Endometrial microvascular endothelial cells (primary cell): Measurements from ENCODE around the gene KIFC1. TPM values are rescaled to one million over a fixed set of nuclear protein-coding genes. Genes with fewer than 3 reads are reported as not detected.

Experiments used
- in situ Hi-C: cut with HindIII; loops from 2 replicates; pipeline ENCODE4 v1.10.0; 2017; ENCODE audit warnings: low sequenced_read_pairs, low pct_unique_long_range_greater_than_20kb; ENCODE audit errors: inconsistent ontology term
- total RNA-seq: library from RNA; depleted of rRNA; stranded (reverse); fragments of >200 nt; gene quantifications from one replicate; pipeline ENCODE4 v1.2.3, GENCODE V29; 2015; ENCODE audit errors: inconsistent ontology term

The KIFC1 gene
- total RNA-seq, 1 donor from 2014 or later = 55.4 TPM

DNA sequence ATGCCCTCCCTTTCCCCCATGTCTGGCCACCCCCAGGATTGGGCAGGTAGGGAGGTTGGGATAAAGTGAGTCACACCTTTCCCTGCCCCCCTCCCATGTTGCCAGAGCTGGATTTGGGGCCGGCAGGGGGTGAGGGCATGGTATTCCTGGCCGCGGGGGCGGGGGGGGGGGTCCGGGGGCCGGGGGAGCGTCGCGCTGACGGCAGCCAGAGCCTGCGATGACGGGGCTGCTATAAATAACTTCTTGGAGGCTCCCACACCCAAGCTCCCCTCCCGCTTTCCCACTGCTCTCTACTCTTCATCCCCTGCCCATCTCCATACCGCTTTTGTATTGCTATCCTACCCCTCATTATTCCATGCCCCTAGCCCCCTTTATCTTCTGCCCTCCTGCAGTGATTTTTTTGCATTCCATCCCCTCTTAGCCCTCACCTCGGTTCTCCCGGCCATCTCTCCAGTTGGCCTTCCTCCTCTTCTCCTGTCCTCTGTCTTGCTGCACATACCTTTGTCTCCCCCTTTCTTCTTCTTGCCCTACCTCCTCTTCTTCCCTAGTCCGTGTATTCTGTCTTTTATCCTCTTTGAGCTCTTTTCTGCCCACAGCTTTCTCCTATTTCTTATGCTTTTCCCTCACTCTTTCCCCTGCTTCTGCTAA lies 42.0 kb downstream of the KIFC1 start:
- in situ Hi-C loops = no loop called here

- in situ Hi-C loops = no loop called here
These were observed 43.3 kb downstream of the KIFC1 start for GRCh38 chr6:33434961-33435360.

DNA sequence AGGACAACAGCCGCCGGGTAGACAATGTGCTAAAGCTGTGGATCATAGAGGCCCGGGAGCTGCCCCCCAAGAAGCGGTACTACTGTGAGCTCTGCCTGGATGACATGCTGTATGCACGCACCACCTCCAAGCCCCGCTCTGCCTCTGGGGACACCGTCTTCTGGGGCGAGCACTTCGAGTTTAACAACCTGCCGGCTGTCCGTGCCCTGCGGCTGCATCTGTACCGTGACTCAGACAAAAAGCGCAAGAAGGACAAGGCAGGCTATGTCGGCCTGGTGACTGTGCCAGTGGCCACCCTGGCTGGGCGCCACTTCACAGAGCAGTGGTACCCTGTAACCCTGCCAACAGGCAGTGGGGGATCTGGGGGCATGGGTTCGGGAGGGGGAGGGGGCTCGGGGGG lies 46.0 kb downstream of the KIFC1 start:
- in situ Hi-C loops = no loop called here

DNA sequence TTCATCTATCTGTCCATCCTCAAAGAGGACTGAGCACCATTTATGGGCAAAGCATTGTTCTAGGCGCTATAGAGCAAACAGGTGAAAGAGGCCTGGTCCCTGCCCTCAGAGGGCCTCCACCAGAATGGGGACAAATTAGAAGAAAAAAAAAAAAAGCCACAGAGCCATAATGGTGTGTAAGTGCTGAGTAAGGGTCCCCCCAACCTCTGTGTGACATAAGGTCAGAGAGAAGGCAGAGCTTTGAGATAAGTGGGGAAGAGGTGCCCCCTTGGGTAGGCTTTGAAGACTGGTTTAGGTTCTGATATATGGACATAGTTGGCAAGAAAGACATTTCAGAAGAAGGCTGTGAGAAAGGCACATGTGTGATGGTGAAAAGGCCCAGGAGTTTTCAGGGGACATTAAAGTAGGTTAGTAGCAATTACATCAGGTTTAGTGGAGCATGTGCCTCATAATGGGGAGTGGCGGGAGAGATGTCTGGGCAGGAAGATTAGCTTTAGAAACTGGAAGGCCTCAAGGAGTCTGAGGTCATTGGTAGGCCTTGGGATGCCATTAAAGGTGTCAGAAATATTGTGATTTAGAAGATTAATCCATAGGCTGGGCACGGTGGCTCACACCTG lies 47.5 kb downstream of the KIFC1 start:
- in situ Hi-C loops = no loop called here

- in situ Hi-C loops = no loop called here
These were observed 48.5 kb downstream of the KIFC1 start for GRCh38 chr6:33439956-33440648.

- in situ Hi-C loops = no loop called here
These were observed 49.2 kb downstream of the KIFC1 start for GRCh38 chr6:33440649-33441309.

DNA sequence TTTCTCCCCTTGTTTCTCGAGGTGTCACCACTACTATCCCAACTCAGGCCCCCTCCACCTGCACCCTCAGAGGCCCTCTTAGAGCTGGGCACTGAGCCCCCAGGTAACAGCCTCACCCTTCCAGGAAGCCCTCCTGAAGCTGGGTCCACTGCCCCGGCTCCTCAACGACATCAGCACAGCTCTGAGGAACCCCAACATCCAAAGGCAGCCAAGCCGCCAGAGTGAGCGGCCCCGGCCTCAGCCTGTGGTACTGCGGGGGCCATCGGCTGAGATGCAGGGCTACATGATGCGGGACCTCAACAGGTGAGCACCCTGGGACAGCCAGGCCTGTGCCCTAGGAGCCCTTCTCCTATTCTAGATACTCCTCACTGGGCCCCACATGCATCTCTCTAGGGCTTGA lies 49.8 kb downstream of the KIFC1 start:
- in situ Hi-C loops = no loop called here

DNA sequence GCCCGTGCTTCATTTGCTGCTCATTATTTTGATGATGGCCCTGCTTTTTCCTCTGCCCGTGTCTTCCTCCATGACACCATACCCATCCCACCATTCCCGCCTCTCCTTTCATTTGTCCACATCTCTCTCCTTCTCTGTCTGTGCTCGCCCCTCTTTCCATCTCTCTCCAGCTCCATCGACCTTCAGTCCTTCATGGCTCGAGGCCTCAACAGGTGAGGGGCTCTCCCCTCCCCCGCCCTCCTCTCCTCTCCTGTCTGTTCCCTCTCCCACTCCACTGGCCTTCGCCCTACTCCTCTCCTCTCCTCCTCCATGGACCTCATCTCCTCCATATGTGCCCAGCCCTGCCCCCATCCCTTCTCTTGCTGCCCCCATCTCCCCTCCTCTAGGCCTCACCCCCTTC lies 50.7 kb downstream of the KIFC1 start:
- in situ Hi-C loops = no loop called here

DNA sequence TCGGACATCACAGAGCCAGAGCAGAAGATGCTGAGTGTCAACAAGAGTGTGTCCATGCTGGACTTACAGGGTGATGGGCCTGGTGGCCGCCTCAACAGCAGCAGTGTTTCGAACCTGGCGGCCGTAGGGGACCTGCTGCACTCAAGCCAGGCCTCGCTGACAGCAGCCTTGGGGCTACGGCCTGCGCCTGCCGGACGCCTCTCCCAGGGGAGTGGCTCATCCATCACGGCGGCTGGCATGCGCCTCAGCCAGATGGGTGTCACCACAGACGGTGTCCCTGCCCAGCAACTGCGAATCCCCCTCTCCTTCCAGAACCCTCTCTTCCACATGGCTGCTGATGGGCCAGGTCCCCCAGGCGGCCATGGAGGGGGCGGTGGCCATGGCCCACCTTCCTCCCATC lies 51.4 kb downstream of the KIFC1 start:
- in situ Hi-C loops = no loop called here

DNA sequence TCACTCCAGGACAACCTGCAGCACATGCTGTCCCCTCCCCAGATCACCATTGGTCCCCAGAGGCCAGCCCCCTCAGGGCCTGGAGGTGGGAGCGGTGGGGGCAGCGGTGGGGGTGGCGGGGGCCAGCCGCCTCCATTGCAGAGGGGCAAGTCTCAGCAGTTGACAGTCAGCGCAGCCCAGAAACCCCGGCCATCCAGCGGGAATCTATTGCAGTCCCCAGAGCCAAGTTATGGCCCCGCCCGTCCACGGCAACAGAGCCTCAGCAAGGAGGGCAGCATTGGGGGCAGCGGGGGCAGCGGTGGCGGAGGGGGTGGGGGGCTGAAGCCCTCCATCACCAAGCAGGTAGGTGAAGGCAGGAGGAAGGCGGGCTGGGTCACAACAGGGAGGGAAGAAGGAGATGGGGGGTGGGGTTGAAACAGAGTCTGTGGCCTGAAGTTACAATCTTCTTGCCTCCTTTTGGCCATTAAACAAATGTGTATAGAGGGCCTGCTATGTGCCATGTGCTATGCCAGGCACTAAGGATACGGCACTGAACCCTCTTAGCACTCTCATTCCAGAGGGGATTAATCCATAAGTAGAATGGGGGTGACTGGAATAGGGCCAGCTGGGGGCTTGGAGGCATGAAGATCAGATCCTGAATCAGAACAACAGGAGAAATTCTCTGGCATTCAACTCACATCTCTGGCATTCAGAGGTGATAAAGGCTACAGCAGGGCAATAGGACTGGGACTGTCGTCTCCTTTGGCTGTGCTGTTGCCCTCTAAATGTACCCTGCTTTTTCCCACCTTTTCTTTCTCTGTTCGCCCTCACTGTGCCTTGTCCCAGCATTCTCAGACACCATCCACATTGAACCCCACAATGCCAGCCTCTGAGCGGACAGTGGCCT lies 52.2 kb downstream of the KIFC1 start:
- in situ Hi-C loops = no loop called here

DNA sequence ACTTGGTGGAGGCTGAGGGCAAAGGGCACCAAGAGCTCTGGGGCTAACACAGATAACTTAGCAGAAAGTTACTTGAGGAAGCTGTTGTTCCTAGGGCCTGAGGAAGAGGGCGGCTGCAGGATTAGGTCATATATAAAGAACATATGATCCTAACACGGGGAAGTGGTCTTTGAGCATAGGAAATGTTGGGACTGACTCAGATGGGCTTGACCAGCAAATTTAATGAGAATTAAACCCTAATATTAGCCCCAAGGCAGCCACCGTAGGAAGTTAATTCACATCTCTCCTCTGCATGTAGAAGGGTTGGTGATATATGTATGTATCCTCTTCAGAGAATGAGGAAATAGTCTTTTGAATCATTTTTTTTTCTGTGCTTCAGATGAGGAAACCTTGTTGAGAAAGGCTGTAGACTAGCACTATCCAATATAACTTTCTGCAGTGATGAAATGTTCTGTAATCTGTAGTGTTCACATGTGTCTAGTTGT lies 53.5 kb downstream of the KIFC1 start:
- in situ Hi-C loops = no loop called here

- in situ Hi-C loops = no loop called here
These were observed 54.7 kb downstream of the KIFC1 start for GRCh38 chr6:33446356-33446755.

GRCh38 chr6:33450434-33450833 lies 58.8 kb downstream of the KIFC1 start:
- in situ Hi-C loops = no loop called here

DNA sequence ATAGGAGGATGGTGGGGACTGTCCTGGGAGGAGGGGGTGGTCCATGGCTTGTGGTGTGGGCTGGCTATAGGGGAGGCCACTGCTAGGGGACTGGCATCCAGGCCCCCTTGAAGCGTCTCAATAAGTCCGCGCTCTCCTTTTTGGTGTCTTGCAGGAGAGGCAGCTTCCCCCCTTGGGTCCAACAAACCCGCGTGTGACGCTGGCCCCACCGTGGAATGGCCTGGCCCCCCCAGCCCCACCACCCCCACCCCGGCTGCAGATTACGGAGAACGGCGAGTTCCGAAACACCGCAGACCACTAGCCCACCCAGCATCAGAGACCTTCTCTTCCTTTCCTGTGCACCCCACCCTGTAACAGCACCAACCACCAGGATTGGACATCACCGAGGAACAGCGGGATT lies 60.0 kb downstream of the KIFC1 start:
- in situ Hi-C loops = no loop called here

DNA sequence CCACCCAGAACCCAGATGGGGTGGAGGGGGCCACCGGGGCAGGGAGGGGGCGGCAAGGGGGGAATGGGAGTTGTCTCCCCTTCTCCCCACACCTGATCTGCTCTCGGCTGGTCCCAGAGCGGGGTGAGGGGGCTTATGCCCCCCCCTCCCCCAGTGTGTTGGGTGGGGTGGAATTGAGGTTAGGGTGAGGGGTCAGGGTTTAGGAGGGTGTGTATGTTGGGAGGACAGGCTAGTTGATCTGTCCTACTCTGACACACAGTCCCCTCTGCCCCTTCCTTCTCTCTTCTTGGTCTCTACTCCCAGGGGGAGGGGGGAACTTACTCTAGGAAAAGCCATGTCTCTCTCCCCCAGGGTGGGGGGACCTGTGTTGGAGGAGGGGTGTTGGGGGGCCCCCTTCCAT lies 60.9 kb downstream of the KIFC1 start:
- in situ Hi-C loops = no loop called here

DNA sequence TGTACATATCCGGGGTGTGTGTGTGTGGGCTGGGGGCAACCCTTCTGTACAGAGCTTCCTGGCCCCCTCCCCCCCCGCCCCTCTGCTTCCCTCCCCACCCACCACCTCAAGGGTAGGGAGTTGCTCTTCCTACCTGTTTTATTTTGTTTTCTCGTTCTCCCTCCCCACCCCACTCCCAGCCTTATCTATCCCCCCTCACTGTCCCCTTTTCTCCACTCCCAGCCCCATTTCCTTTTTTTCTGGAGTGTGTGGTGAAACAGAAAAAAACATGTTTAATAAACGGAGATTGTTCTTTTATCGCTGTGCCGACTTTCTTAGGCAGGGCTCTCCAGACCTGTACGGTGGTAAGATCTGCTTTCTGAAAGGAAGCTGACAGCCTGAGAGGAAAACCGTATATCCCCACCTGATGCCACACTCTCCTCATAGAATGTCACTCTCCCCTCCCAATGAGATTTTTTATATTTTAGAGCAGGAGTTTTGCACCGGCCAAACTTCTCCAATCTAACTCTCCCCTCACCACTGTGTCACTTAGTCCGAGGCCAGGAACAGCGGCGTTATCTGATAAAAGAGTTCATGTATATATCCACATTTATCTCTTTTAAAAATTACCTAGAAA lies 61.9 kb downstream of the KIFC1 start:
- in situ Hi-C loops = no loop called here

- in situ Hi-C loops = no loop called here
These were observed 62.7 kb downstream of the KIFC1 start, which contains the start of gene ZBTB9 for GRCh38 chr6:33454009-33454946. Gene ZBTB9, plus strand, starts transcription at chr6:33454576. Its CDS starts 525 bp downstream, at chr6:33455101.
